Astrocyte (in vitro differentiated cells and primary cell): ENCODE data around the gene MS4A4A. TPM values are rescaled to one million over a fixed set of nuclear protein-coding genes. Genes with fewer than 3 reads are reported as not detected.

ENCODE experiments used
- DNase-seq: peaks from one replicate; pipeline ENCODE4 v3.0.0-alpha.2; 2010; ENCODE audit warnings: low read depth
- FAIRE-seq: peaks from 2 replicates; lab custom pipeline; 2011; peaks lifted over from hg19 to GRCh38; lab: Jason Lieb, UNC
- H2AFZ ChIP-seq: 2 replicates; pipeline ENCODE4 v1.6.0; 2012; ENCODE audit warnings: low read depth, low read length, inconsistent platforms
- H3K27ac ChIP-seq: 2 replicates; pipeline ENCODE4 v1.5.1; 2011; ENCODE audit warnings: low read depth, low read length, inconsistent platforms
- H3K27me3 ChIP-seq: 2 replicates; pipeline ENCODE4 v1.6.0; 2011; ENCODE audit warnings: low read length, inconsistent platforms; ENCODE audit not compliant: insufficient read depth
- H3K36me3 ChIP-seq: 2 replicates; pipeline ENCODE4 v1.5.1; 2011; ENCODE audit warnings: low read length, inconsistent platforms; ENCODE audit not compliant: insufficient read depth
- H3K4me1 ChIP-seq: 2 replicates; pipeline ENCODE4 v1.5.1; 2011; ENCODE audit warnings: low read length, inconsistent platforms; ENCODE audit not compliant: insufficient read depth
- H3K4me2 ChIP-seq: 2 replicates; pipeline ENCODE4 v1.6.0; 2012; ENCODE audit warnings: low read length, inconsistent platforms
- H3K4me3 ChIP-seq: 2 replicates; pipeline ENCODE4 v1.5.1; 2011; ENCODE audit warnings: low read depth, mild to moderate bottlenecking, low read length, inconsistent platforms; ENCODE audit not compliant: insufficient read depth
- H3K79me2 ChIP-seq: 2 replicates; pipeline ENCODE4 v1.6.0; 2012; ENCODE audit warnings: mild to moderate bottlenecking, low read length, inconsistent platforms; ENCODE audit not compliant: insufficient read depth
- H3K9ac ChIP-seq: 2 replicates; pipeline ENCODE4 v1.6.0; 2012; ENCODE audit warnings: mild to moderate bottlenecking, low read length, inconsistent platforms
- H3K9me3 ChIP-seq: 2 replicates; pipeline ENCODE4 v1.5.1; 2012; ENCODE audit warnings: low read depth, mild to moderate bottlenecking, low read length, inconsistent platforms; ENCODE audit not compliant: insufficient read depth
- H4K20me1 ChIP-seq: 2 replicates; pipeline ENCODE4 v1.6.0; 2012; ENCODE audit warnings: low read length, inconsistent platforms; ENCODE audit not compliant: insufficient read depth
- H3K27ac Mint-ChIP-seq: one replicate; pipeline ENCODE4 v1.8.0; 2021; ENCODE audit warnings: mild to moderate bottlenecking, mixed read lengths; ENCODE audit not compliant: unreplicated experiment
- H3K27me3 Mint-ChIP-seq: one replicate; pipeline ENCODE4 v1.8.0; 2021; ENCODE audit warnings: low read depth, mixed read lengths; ENCODE audit not compliant: unreplicated experiment
- H3K36me3 Mint-ChIP-seq: one replicate; pipeline ENCODE4 v1.8.0; 2021; ENCODE audit warnings: low read depth, mixed read lengths; ENCODE audit not compliant: unreplicated experiment
- H3K4me1 Mint-ChIP-seq: one replicate; pipeline ENCODE4 v1.8.0; 2021; ENCODE audit warnings: low read depth, mixed read lengths; ENCODE audit not compliant: unreplicated experiment
- H3K4me3 Mint-ChIP-seq: one replicate; pipeline ENCODE4 v1.8.0; 2021; ENCODE audit warnings: mild to moderate bottlenecking, moderate library complexity, mixed read lengths; ENCODE audit not compliant: unreplicated experiment
- H3K9me3 Mint-ChIP-seq: one replicate; pipeline ENCODE4 v1.8.0; 2021; ENCODE audit warnings: mild to moderate bottlenecking, mixed read lengths; ENCODE audit not compliant: unreplicated experiment
- EZH2 ChIP-seq: IDR thresholded peaks from 2 replicates; pipeline ENCODE4 v1.6.1; 2012; ENCODE audit warnings: mild to moderate bottlenecking, low read length, inconsistent platforms; ENCODE audit not compliant: insufficient read depth
- total RNA-seq: library from RNA; stranded (reverse); gene quantifications from 2 replicates; pipeline ENCODE4 v1.2.1, GENCODE V29; 2021
- TF ChIP-seq, protein P1 (sequence below): IDR thresholded peaks from 2 replicates; pipeline ENCODE4 v1.5.1; 2011; ENCODE audit warnings: low read depth, mild to moderate bottlenecking, inconsistent platforms, low read length, moderate library complexity; ENCODE audit not compliant: insufficient read depth

The MS4A4A gene
- total RNA-seq, 1 donor from 2014 or later = 0.32 TPM

- FAIRE-seq (no peak), DNase-seq (no peak)
- Histone ChIP-seq H3K79me2 (no peaks in the 10 kb centered on the region), H3K36me3 (no peaks in the 10 kb centered on the region), H3K27ac (no peak overlapping the region), H3K27me3 (no peaks in the 10 kb centered on the region), H3K9ac (no peak overlapping the region), H4K20me1 (no peaks in the 10 kb centered on the region), H3K4me2 (no peak overlapping the region), H3K4me3 (no peak overlapping the region), H3K4me1 (no peaks in the 10 kb centered on the region), H3K9me3 (no peaks in the 10 kb centered on the region), H2AFZ (no peak overlapping the region)
- H3K27ac Mint-ChIP-seq = no peak overlapping the region
- no peaks in the 10 kb centered on the region for H3K36me3 Mint-ChIP-seq
- H3K9me3 Mint-ChIP-seq = no peaks in the 10 kb centered on the region
- peaks cover 35% of the 10 kb centered on the region for H3K4me1 Mint-ChIP-seq
- TF ChIP-seq, protein P1, sequence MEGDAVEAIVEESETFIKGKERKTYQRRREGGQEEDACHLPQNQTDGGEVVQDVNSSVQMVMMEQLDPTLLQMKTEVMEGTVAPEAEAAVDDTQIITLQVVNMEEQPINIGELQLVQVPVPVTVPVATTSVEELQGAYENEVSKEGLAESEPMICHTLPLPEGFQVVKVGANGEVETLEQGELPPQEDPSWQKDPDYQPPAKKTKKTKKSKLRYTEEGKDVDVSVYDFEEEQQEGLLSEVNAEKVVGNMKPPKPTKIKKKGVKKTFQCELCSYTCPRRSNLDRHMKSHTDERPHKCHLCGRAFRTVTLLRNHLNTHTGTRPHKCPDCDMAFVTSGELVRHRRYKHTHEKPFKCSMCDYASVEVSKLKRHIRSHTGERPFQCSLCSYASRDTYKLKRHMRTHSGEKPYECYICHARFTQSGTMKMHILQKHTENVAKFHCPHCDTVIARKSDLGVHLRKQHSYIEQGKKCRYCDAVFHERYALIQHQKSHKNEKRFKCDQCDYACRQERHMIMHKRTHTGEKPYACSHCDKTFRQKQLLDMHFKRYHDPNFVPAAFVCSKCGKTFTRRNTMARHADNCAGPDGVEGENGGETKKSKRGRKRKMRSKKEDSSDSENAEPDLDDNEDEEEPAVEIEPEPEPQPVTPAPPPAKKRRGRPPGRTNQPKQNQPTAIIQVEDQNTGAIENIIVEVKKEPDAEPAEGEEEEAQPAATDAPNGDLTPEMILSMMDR = no peak
- no peak for TF ChIP-seq EZH2
- H3K4me3 Mint-ChIP-seq = no peak overlapping the region
- H3K27me3 Mint-ChIP-seq = no peaks in the 10 kb centered on the region
Measured at GRCh38 chr11:60303661-60304060, 23.2 kb downstream of the MS4A4A start.

DNA sequence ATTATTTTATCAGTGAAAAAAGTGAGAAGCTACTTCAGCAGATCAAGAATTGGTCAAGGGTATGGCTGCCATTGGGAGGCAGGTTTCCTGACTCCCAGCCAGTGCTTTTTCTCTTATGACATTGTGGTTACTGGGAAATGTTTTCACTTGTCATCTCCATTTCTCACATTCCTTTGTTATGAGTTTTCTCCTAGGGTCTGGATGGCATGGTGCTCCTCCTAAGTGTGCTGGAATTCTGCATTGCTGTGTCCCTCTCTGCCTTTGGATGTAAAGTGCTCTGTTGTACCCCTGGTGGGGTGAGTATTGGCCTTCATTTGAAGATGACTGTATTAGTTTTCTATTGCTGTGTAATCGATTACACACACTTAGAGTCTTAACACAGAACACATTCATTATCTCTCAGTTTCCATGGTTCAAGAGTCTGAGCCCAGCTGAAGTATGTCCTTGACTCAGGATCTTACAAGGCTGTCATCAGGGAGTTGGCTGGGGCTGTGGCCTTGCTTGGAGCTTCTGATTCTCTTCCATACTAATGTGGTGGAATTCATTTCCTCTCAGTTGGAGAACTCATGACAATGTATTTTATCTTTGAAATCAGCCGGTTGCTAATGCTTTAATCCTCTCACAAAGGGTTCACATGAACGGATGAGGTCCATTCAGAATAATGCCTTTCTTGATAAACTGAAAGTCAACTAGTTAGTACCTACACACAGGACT, 25.6 kb downstream of the MS4A4A start:
- Histone ChIP-seq H3K36me3 (no peaks in the 10 kb centered on the region), H3K27me3 (no peaks in the 10 kb centered on the region), H3K4me3 (no peak overlapping the region), H3K27ac (no peak overlapping the region), H4K20me1 (no peaks in the 10 kb centered on the region), H3K9ac (no peak overlapping the region), H2AFZ (no peak overlapping the region), H3K4me1 (no peaks in the 10 kb centered on the region), H3K79me2 (no peaks in the 10 kb centered on the region), H3K9me3 (no peaks in the 10 kb centered on the region), H3K4me2 (peak overlapping the region; percentile 3)
- H3K4me1 Mint-ChIP-seq = peaks cover 38% of the 10 kb centered on the region
- DNase-seq (no peak), FAIRE-seq (no peak)
- no peaks in the 10 kb centered on the region for H3K27me3 Mint-ChIP-seq
- no peaks in the 10 kb centered on the region for H3K36me3 Mint-ChIP-seq
- no peak for TF ChIP-seq EZH2
- TF ChIP-seq, protein P1 = no peak
- H3K27ac Mint-ChIP-seq = peak overlapping the region; percentile 98
- H3K9me3 Mint-ChIP-seq = no peaks in the 10 kb centered on the region
- H3K4me3 Mint-ChIP-seq = peak overlapping the region; percentile 28
